ENCODE measurements around the gene IFRD2.

DNA sequence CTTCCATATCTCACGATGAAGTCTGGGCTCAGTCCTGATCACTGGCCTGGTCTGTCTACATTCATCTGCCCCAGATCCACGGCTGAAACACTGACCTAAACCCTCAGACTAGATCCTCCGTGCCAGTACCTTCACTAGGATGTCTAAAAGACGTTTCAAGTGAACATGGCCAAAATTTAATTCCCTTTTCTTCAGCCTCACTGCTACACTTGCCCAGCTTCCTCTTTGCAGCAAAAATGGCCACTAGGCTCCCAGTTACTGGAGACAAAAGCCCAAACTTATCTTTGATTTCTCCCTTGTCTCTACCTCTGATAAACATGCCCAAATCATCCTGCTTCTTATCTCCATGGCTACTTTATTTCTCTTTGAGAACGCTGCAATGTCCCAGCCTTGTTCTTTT is 46.7 kb upstream of the IFRD2 start:
- TF ChIP-seq CTCF (conservative IDR thresholded peaks at IDR 0.05; ENCODE audit: low read depth, low read length): no peak
- TF ChIP-seq EZH2phosphoT487 (IDR thresholded peaks at IDR 0.05; ENCODE audit: borderline replicate concordance, low read length): no peak
